HG03571 (cell line): ENCODE measurements around the gene EXOSC7.
A peak's percentile ranks its signal among the peaks of the same experiment; 100 is the strongest.

Experiments used
- ATAC-seq: cut with Tn5 transposase; IDR thresholded peaks from one replicate; pipeline ENCODE4 v1.9.1; 2021; ENCODE audit not compliant: unreplicated experiment

EXOSC7 gene

DNA sequence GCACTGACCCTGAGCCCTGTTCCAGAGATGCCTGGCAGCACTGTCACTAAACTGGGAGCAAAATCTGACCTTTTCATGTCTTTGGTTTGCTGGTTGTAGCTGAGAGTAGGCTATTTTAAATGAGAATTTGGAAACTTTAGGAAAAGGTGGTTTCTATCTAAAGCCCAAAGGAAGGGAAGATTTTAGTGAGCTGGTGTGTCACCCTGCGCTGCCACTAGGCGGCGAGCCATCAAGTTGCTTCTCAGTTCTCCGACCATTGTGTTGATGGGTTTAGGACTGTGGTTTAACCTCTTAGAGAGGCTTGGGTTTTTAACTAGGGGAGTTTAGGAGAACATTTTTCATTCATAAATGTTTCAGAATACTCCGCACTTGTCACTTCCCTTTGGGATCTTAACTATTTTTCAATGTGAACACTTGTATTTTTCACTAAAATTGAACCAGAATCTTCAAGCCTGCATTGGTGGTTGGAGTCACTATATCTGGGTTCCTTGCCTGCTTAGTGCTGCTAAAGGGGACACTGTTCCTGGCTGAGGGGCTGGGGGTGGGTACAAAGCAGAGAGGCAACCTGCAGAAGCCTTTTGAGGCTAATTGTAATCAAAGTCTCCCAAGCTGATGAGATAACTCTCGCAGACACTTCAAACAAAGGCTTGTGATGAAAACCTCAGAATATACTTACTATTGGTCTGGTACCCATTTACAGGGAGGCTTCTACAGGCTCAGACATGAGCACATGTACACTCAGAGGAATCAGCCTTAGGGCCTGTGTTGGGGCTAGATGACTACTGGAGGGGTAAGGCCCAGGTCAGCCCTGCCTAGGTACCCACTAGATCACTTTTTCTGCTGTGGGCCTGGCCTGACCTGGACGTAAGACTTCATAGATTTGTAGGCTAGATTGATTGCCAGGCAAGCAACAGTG is 16.8 kb downstream of the EXOSC7 start:
- ATAC-seq = no peak

DNA sequence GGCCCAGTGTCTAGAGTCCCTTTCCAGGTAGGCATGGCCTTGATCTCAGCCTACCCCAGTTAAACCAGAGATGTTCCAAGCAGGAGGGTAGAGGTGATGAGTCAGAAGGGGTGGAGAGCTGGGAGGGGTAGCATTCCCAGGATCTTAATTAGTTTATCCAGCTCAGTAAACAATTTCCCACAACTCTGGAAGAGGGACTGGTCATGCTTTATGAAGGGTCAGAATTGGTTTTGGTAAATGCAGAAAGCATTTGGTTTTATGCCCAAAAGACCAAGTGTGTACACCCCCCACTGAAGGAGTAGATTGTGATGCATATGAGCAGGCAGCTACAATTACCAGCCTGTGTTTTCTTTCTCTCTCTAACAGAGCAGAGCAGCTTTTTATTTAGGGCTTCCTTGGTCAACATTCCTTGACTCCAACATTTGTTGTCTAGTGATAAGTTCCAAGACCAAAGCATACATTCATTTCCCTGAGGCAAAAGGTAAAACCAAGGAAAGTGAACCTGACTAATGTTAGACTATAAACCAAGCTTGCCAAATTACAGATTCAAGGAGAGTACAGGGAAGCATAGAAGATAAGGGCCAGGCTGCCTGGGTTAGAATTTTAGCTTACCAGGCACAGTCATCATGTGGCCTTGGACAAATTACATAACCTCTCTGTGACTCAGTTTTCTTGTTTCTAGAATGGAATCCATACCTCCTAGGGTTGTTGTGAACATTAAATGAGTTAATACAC is 17.6 kb downstream of the EXOSC7 start:
- no peak for ATAC-seq

DNA sequence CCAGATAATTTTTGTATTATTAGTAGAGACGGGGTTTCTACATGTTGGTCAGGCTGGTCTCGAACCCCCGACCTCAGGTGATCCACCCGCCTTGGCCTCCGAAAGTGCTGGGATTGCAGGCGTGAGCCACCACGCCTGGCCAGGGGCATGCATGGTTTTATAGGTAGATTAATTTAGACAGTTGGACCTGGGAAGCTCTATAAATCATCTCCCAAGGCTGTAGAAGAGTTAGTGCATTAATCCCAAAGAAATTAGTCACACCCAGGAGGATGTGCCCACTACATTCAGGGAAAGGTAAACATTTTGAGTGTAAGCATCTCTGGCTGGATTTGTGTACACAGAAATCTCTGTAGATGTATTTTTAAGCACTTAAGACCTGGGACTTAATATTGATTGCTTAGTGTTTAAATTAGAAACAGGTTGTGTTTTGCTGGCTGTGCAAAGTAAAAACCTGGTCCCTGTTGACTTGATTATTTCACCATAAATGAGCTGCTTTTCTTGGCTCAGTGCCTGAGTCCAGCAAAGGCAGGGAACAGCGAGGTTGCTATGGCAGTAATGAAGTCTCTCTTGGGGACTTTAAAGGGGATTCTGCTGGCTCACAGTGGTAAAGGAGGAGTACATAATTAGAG is 19.2 kb downstream of the EXOSC7 start:
- ATAC-seq = no peak

DNA sequence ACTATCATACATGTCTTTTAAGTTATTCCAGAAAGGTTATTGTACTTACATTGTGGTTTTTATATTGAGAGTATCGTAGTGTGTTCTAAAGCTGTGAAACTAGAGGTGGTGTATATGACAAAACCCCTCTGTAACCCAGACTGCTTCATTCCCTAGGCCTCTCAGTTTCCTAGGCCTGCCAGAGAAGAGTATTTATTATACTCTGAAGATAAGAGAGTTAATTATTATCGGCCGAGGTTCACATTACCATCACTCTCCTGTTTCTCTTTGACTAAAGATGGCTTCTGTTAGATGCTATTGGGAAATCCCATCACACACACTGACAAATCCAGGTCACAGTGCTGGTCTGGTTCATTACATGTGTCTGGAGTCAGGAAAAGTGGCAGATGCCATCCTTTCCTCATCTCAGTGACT is 20.5 kb downstream of the EXOSC7 start:
- peak; percentile 65 for ATAC-seq

DNA sequence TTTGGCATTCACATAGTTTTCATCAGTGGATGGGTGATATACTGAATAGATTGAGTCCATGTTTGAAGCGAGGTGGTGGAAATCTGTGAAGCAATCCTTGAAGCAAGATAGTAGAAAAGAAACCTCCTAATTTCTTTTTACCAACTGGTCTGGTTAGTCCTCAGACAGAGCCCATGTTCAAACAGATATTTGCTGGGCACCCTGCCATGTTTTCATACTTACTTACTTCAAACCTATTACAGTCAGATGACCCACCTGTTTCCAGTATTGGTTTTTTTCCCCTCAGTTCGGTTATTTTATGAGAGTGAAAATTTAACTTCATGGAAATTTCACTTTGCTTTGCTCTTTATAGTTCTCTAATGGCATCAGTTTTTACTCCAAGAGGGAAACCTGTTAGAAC is 23.7 kb downstream of the EXOSC7 start:
- ATAC-seq = no peak

DNA sequence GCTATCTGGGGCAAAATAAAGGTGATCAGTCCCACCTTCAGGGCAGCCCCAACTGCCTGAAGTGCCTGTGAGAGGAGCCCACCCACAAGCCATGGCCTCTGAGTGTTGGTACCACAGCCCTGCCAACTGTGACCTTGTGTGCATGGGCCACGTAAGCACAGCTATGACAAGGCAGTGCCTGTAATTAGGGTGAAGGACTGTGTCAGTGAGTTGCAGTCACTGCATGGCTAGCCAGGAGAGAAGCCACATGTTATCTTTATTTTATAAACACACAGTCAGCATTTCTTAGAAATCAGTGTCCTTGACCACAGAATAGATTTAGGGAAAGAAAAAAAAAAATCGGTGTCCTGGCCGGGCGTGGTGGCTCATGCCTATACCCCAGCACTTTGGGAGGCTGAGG is 24.8 kb downstream of the EXOSC7 start:
- ATAC-seq = no peak

DNA sequence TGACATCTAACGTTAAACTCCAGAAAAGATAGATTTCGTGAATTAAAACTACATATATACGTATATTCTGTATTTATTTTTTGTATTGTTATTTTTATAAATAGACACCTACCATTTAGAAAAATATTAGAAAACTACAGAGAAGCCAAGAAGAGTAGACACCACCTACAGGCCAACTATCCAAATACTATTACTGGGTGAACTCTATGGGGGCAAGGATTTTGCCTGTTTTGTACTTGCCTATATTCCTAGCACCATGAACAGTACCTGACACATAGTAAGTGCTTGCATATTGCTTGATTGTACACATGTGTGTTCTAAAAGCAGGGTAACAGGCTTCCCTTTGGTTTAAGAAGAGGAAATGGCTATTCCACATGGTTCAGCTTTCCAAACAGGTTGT is 25.7 kb downstream of the EXOSC7 start:
- no peak for ATAC-seq

DNA sequence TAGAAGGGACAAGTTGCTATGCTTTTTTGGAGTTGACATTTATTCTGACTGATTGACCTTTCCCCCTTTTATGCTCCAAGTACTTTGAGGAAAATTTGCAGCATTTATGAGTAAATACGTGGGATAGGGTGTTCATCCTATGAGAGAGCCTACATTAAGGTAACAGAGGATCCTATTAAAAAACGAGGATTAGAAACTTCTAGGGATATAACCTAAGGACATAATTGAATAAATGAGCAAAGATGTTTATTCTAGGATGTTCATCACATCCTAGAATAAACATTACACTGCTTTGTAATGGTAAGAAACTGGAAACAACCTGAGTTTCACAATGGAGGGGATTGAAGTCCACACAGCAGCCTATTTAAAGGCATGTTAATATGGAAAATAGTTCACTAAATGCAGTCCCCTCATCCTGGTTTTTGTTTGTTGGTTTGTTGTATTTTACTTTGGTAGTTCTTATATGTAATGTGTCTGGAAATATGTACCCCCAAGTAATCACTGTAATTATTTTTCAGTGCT is 26.2 kb downstream of the EXOSC7 start:
- no peak for ATAC-seq

DNA sequence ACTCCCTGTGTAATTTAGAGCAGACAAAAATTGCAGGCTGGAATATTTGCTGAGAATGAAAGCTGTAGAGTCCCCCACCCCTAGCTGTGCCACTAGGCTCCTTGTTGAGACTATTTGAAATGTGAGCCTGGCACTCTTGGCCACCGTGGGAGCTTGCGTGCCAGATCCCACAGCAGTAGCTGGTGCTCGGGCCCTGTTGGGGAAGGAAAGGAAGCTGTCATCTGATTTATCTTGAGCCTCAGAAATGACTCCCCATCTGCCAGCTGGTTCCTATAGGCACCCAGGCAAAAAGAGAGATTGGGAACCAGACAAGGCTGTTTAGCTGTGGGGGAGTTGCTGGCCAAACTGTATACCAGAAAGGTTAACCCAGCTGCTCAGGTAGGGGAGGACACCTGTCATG is 26.7 kb downstream of the EXOSC7 start:
- no peak for ATAC-seq

DNA sequence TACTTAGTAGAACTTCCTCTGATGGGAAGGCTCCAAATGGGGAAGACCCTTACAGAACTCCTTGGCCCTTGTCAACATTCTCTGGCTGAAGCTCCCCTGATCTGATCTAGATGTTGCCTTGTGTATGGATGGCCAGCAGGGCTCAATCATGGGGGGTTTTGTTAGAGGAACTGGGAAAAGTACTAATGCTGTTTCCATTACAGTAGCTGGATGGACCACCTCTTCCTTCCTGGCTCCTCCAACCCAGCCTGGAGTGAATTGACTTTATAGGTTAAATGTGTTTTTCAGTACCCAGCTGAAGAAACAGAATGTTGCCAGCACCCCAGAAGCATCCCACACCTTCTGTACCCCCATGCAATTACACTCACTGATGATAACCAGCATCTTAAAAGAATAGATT is 27.4 kb downstream of the EXOSC7 start:
- ATAC-seq = no peak

DNA sequence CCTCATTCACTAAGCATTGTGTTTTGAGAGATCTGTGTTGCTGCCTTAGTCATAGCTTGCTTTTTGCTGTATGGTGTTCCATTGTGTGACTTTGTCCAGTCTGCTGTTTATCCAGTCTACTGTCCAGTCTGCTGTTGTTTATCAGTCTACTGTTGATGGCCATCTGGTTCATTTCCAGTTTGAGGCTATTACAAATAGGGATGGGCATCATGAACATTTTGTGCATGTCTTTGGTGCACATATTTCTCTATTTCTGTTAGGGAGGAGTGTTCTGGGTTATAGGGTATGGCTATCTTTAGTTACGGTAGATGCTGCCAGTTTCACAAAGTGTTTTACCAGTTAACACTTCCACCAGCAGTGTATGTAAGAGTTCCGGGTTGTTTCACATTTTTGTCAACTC is 27.8 kb downstream of the EXOSC7 start:
- ATAC-seq = no peak

DNA sequence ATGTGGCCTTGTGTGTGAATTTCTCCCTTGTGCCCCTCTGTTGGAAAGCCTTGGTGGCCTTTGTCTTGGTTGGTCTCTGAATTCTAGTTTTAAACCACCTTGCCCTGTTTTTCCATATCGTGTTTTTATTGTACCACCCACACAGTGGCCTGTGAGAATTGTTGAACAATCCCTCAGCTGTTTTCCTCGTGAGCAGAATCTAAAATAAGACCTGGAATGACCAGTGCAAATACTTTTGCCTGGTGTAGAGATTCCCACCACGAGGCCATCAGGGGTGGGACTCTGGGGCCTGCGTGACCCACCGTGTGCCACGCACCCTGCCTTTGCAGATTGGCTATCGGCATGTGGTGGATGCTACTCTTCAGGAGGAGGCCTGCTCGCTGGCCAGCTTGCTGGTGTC is 31.0 kb downstream of the EXOSC7 start:
- ATAC-seq = no peak

DNA sequence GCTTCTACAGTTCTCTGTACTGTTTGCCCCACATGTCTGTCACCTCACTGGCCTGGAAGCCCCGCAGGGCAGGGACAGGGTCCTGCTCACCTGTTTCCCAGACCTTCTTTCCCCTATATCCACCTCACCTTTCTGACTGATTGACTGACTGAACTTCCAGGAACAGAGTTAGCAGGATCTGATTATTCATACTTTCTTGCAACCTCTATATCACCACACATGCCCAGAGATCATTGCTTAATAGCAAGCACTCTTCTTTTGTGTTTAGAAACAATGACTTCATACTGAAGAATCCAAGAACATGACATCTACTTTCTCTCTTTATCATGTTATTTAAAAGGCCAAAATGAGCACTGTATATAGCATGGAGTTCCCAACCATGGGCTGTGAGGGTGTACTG is 32.1 kb downstream of the EXOSC7 start:
- no peak for ATAC-seq

DNA sequence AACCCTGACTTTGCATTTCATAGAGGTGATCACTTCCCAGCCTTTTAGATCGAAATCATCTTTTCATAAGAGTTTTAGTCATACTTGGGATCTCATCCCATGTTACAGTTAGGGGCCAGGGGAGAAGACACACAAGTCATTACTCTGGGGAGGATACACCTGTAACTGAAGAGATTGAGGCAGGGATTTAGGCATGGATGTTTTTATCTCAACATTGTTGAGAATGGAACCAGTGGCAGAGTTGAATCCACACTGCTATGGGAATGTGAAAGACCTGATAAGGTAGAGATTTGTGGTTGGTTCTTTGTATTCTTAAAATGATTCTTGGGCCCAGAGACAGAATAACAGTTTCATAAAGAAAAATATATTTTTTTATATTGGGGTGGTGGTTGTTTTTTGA is 33.8 kb downstream of the EXOSC7 start:
- ATAC-seq = no peak

DNA sequence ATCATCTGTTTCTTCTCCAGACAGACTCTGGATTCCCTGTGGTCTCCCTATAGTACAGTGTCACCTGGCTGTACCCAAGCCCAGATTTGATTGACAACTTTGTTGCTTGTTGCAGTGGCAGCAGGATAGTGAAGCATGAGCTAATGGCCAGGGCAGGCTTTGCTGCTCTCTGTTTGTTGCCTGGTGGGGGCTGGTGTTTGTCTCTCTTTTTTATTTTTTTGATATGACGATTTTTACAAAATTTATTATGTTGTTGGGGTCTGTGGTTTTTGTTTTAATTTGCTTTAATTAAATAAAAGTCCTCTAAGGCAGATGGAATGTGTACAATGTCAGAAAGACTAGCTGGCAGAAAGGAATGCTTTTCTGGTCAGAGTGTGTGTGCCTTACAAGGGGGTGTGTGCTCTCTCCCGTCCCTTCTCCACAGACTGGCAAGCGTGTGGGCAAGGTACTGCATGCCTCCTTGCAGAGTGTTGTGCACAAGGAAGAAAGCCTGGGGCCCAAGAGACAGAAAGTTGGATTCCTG is 34.8 kb downstream of the EXOSC7 start:
- no peak for ATAC-seq

DNA sequence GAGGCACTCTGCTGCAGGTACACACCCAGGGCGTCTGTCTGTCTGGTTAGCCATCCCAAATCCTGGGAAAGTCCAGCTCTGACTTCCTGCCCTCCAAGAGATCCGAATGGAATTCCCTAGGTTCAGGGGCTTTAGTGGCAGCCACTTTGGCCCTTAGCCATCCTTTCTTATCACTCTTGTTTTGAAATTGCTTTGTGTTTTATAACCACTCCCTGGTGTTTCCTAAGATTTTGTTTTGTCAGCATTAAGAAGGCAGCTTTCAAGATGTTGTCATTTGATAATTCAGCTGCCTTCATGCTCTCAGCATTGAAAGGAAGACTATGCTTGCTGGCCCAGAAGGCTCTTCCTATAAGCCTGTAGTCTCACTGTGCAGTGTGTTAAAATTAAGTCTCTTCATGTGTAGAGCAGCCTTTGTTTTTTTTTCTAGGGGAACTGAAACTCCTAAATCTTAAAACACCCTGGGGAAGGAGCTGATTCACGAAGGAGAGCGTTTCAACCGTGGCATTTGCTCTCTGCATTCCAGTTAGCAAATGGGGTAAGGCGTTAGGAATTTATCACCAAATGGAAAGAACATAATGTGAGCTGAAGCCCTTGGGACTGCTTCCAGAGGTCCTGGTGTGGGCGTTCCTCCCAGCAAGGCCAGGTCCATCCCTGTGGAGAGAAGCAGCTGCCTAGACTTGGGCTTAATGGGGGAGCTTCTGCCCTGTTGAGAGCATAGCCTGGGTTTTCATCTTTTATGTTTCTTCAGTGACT is 35.9 kb downstream of the EXOSC7 start:
- ATAC-seq = no peak

DNA sequence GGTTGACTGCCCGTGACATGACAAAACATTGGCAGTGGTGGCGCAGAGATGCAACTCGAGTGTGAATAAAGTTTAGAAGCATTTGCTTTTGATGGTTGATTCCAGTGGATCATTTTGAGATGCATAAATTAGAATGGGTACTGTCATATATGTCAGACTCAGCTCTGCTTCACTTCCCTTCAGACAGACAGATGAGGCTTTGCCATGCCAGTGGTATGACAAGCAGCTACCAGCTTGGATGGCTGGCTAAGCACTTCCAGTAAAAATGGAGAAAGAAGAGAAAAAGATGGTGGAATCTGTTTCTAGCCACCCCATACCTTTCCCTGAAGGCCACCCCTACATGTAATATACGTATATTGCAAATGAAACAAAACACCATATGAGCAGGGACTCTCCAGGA is 36.5 kb downstream of the EXOSC7 start:
- ATAC-seq = no peak

DNA sequence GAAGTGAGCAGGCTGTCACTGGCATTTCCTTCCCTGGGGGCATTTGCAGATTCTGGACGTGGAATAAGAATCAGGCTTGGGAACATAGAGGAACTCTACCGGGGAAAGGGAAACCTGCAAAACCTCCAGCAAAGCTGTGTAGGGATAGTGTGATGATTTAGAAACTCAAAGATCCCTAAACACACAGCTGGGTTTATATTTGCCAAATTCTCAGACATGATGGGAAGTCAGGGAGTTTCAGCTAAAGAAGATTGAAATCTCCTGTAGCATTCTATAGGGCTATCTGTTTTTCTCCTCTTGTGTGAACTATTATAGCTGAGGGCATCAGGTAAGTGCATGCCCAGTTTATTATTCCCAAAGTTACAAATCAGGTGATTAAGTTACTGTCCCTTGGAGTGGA is 40.9 kb downstream of the EXOSC7 start:
- ATAC-seq = no peak

DNA sequence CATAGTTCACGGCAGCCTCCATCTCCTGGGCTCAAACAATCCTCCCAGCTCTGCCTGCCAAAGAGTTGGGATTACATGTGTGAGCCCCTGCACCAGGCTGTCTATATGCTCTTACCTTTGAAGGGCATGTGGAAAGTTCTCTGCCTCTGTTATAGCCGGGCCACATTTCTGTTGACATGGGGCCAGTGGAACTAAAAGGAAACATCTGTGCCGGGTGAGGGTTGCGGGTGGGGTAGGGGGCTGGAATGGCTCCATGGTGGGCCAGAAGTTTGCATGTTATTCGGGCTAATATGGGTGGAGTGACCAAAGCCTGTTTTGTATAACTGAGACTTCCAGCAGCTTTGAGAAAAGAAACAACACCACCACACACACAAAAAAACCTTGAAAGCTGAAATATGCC is 41.8 kb downstream of the EXOSC7 start:
- ATAC-seq = no peak

DNA sequence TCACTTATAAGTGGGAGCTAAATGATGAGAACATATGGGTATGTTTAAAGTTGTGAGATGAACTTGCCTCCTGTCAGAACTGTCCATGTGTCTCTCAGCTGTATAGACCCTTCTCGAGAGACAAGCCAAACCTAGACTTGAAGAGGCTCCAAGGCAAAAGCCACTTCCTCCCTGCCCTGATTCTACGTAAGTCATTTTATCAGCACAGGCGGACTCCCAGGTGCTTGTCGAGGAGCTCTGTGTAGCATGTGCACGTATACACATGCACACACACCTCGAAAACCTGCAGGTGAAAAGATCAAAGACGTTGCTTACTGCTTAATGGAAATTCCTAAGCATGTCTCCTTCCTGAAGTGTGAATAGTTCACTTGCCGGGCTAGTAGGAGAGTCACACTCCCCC is 44.5 kb downstream of the EXOSC7 start:
- no peak for ATAC-seq
